ENCODE measurements around the gene APBB1IP. TPM values are rescaled to one million over a fixed set of nuclear protein-coding genes. Genes with fewer than 3 reads are reported as not detected.
A peak's percentile ranks its signal among the peaks of the same experiment; 100 is the strongest.
"Not testable (repeated sequence)": the region's sequence is repeated elsewhere in the genome, so short reads cannot be mapped to it uniquely, and the experiment has no call there.

The APBB1IP gene
- total RNA-seq, 1 experiment from 2014 or later, result 34.7 TPM

DNA sequence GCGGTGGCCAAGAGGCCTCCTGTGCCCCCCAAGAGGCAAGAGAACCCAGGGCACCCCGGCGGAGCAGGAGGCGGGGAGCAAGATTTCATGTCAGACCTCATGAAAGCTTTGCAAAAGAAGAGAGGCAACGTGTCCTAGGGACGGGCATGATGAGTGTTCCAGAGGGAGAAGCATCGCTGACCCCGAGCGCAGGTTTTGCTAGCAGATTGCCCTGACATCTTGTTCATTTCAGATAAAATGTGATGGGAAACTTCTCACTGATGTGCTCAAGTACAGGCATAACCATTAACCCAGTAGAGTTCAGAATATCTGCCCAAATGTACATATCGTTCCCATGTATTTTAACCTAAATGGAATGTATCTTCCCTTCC, 129.2 kb downstream of the APBB1IP start:
- Histone ChIP-seq H3K4me1 (ENCODE audit: low read length) (no peaks in the 10 kb centered on the region), H2AFZ (ENCODE audit: low read length) (no peak overlapping the region), H3K9me3 (ENCODE audit: low read length) (peaks cover 4% of the 10 kb centered on the region; the same call in 1 of the 2 replicates), H3K9me2 (replicated peaks; ENCODE audit: insufficient read depth, low read length) (no peaks in the 10 kb centered on the region), H3K9ac (ENCODE audit: low read length) (no peak overlapping the region), H3K36me3 (ENCODE audit: insufficient read depth, low read length) (peaks cover 78% of the 10 kb centered on the region), H3K27ac (ENCODE audit: low read length) (no peak overlapping the region), H3K27me3 (ENCODE audit: low read length) (no peaks in the 10 kb centered on the region), H3K79me2 (ENCODE audit: low read length) (no peaks in the 10 kb centered on the region; the same call in 1 of the 2 replicates), H3K4me3 (ENCODE audit: low read length) (no peak overlapping the region), H3K4me2 (ENCODE audit: low read depth, low read length, poor library complexity, severe bottlenecking) (no peak overlapping the region), H4K20me1 (ENCODE audit: insufficient read depth, low read depth, low read length) (no peaks in the 10 kb centered on the region)
- no peak for DNase-seq

- Histone ChIP-seq H2AFZ (ENCODE audit: low read length) (no peak overlapping the region), H3K36me3 (ENCODE audit: insufficient read depth, low read length) (peaks cover 53% of the 10 kb centered on the region), H3K9ac (ENCODE audit: low read length) (no peak overlapping the region), H3K4me3 (ENCODE audit: low read length) (no peak overlapping the region), H3K27me3 (ENCODE audit: low read length) (no peaks in the 10 kb centered on the region), H3K9me3 (ENCODE audit: low read length) (peaks cover 4% of the 10 kb centered on the region; the same call in 1 of the 2 replicates), H4K20me1 (ENCODE audit: insufficient read depth, low read depth, low read length) (no peaks in the 10 kb centered on the region), H3K9me2 (replicated peaks; ENCODE audit: insufficient read depth, low read length) (no peaks in the 10 kb centered on the region), H3K79me2 (ENCODE audit: low read length) (no peaks in the 10 kb centered on the region; the same call in 1 of the 2 replicates), H3K4me1 (ENCODE audit: low read length) (no peaks in the 10 kb centered on the region), H3K4me2 (ENCODE audit: low read depth, low read length, poor library complexity, severe bottlenecking) (no peak overlapping the region), H3K27ac (ENCODE audit: low read length) (no peak overlapping the region)
- no peak for DNase-seq
Observed at GRCh38 chr10:26571655-26572054, 133.5 kb downstream of the APBB1IP start.

- Histone ChIP-seq H3K4me2 (ENCODE audit: low read depth, low read length, poor library complexity, severe bottlenecking) (no peak overlapping the region), H3K9me2 (replicated peaks; ENCODE audit: insufficient read depth, low read length) (no peaks in the 10 kb centered on the region), H3K9me3 (ENCODE audit: low read length) (peaks cover 4% of the 10 kb centered on the region; the same call in 1 of the 2 replicates), H3K4me1 (ENCODE audit: low read length) (no peaks in the 10 kb centered on the region), H2AFZ (ENCODE audit: low read length) (no peak overlapping the region), H3K4me3 (ENCODE audit: low read length) (no peak overlapping the region), H3K9ac (ENCODE audit: low read length) (no peak overlapping the region), H3K36me3 (ENCODE audit: insufficient read depth, low read length) (peaks cover 39% of the 10 kb centered on the region), H3K79me2 (ENCODE audit: low read length) (no peaks in the 10 kb centered on the region; the same call in 1 of the 2 replicates), H4K20me1 (ENCODE audit: insufficient read depth, low read depth, low read length) (no peaks in the 10 kb centered on the region), H3K27me3 (ENCODE audit: low read length) (no peaks in the 10 kb centered on the region), H3K27ac (ENCODE audit: low read length) (no peak overlapping the region)
- DNase-seq, result no peak
Observed at GRCh38 chr10:26573674-26574073, 135.5 kb downstream of the APBB1IP start.

GRCh38 chr10:26574783-26575182, 136.6 kb downstream of the APBB1IP start:
- no peaks in the 10 kb centered on the region for H4K20me1 ChIP-seq (ENCODE audit: insufficient read depth, low read depth, low read length)
- no peak overlapping the region for H2AFZ ChIP-seq (ENCODE audit: low read length)
- peaks cover 32% of the 10 kb centered on the region for H3K36me3 ChIP-seq (ENCODE audit: insufficient read depth, low read length)
- H3K4me1 ChIP-seq (ENCODE audit: low read length), result no peaks in the 10 kb centered on the region
- no peaks in the 10 kb centered on the region for H3K27me3 ChIP-seq (ENCODE audit: low read length)
- H3K4me2 ChIP-seq (ENCODE audit: low read depth, low read length, poor library complexity, severe bottlenecking), result no peak overlapping the region
- peaks cover 4% of the 10 kb centered on the region; the same call in 1 of the 2 replicates for H3K9me3 ChIP-seq (ENCODE audit: low read length)
- no peaks in the 10 kb centered on the region; the same call in 1 of the 2 replicates for H3K79me2 ChIP-seq (ENCODE audit: low read length)
- no peak overlapping the region for H3K9ac ChIP-seq (ENCODE audit: low read length)
- DNase-seq, result peak; percentile 59
- H3K9me2 ChIP-seq (replicated peaks; ENCODE audit: insufficient read depth, low read length), result no peaks in the 10 kb centered on the region
- no peak overlapping the region for H3K27ac ChIP-seq (ENCODE audit: low read length)
- no peak overlapping the region for H3K4me3 ChIP-seq (ENCODE audit: low read length)

GRCh38 chr10:26578371-26578770, 140.2 kb downstream of the APBB1IP start:
- H3K4me2 ChIP-seq (ENCODE audit: low read depth, low read length, poor library complexity, severe bottlenecking); H3K27ac ChIP-seq (ENCODE audit: low read length); H2AFZ ChIP-seq (ENCODE audit: low read length); H3K4me3 ChIP-seq (ENCODE audit: low read length); H3K9me2 ChIP-seq (replicated peaks; ENCODE audit: insufficient read depth, low read length); H3K9ac ChIP-seq (ENCODE audit: low read length); H3K4me1 ChIP-seq (ENCODE audit: low read length); H4K20me1 ChIP-seq (ENCODE audit: insufficient read depth, low read depth, low read length); H3K36me3 ChIP-seq (ENCODE audit: insufficient read depth, low read length); H3K9me3 ChIP-seq (ENCODE audit: low read length); H3K27me3 ChIP-seq (ENCODE audit: low read length); DNase-seq; H3K79me2 ChIP-seq (ENCODE audit: low read length): not testable (repeated sequence)

DNA sequence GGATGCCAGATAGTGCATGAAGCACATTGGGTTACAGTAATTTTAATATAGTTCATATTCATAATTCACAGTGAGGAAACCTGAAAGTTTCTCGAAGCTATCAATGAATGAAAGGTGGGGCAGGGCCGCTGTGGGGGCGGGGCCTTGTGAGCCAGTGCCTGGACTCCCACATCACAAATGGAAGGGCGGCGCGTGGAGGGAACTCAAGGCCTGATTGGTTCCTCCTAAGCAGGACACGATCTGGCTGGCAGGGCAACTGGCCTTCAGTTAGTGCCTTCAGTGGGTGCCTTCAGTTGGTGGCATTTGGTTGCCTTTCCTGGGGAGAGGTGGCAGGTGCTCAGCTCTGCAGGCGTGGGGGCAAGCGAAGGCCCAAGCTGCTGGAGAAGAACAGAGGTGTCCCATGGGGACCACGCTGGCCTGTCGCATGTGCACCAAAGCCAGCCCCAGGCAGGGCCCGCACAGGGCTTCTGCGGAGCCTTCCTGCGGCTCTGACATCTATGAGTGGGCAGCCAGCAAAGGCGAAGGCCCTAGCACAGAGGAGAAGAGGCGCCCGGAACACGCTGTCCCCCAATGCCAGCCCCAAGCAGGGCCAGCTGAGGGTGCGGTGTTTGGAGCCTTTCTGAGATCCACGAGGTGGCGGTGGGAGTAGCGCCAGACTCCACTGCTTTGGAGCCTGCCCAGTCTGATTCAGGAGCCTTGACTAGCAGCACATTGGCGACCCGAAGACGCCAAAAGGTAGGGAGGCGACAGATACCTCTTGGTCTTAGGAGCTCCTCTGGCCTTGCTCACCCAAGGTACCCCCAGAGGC, 141.3 kb downstream of the APBB1IP start:
- no peaks in the 10 kb centered on the region for H3K36me3 ChIP-seq (ENCODE audit: insufficient read depth, low read length)
- no peak overlapping the region for H2AFZ ChIP-seq (ENCODE audit: low read length)
- H3K79me2 ChIP-seq (ENCODE audit: low read length), result no peaks in the 10 kb centered on the region
- H3K4me3 ChIP-seq (ENCODE audit: low read length), result no peak overlapping the region
- no peak overlapping the region for H3K4me2 ChIP-seq (ENCODE audit: low read depth, low read length, poor library complexity, severe bottlenecking)
- no peak for DNase-seq
- no peaks in the 10 kb centered on the region for H3K27me3 ChIP-seq (ENCODE audit: low read length)
- H3K27ac ChIP-seq (ENCODE audit: low read length), result no peak overlapping the region
- no peak overlapping the region for H3K9ac ChIP-seq (ENCODE audit: low read length)
- no peaks in the 10 kb centered on the region for H4K20me1 ChIP-seq (ENCODE audit: insufficient read depth, low read depth, low read length)
- no peaks in the 10 kb centered on the region for H3K9me2 ChIP-seq (replicated peaks; ENCODE audit: insufficient read depth, low read length)
- no peaks in the 10 kb centered on the region for H3K9me3 ChIP-seq (ENCODE audit: low read length)
- H3K4me1 ChIP-seq (ENCODE audit: low read length), result no peaks in the 10 kb centered on the region

- no peaks in the 10 kb centered on the region for H3K4me1 ChIP-seq (ENCODE audit: low read length)
- no peaks in the 10 kb centered on the region for H3K9me3 ChIP-seq (ENCODE audit: low read length)
- no peak overlapping the region for H3K27ac ChIP-seq (ENCODE audit: low read length)
- DNase-seq, result no peak
- H3K36me3 ChIP-seq (ENCODE audit: insufficient read depth, low read length), result no peaks in the 10 kb centered on the region
- no peaks in the 10 kb centered on the region for H3K9me2 ChIP-seq (replicated peaks; ENCODE audit: insufficient read depth, low read length)
- H3K27me3 ChIP-seq (ENCODE audit: low read length), result no peaks in the 10 kb centered on the region
- no peak overlapping the region for H3K4me3 ChIP-seq (ENCODE audit: low read length)
- no peak overlapping the region for H3K9ac ChIP-seq (ENCODE audit: low read length)
- no peaks in the 10 kb centered on the region for H3K79me2 ChIP-seq (ENCODE audit: low read length)
- no peak overlapping the region for H3K4me2 ChIP-seq (ENCODE audit: low read depth, low read length, poor library complexity, severe bottlenecking)
- no peak overlapping the region for H2AFZ ChIP-seq (ENCODE audit: low read length)
- no peaks in the 10 kb centered on the region for H4K20me1 ChIP-seq (ENCODE audit: insufficient read depth, low read depth, low read length)
Observed at GRCh38 chr10:26586211-26586610, 148.1 kb downstream of the APBB1IP start.

- H2AFZ ChIP-seq (ENCODE audit: low read length), result no peak overlapping the region
- no peaks in the 10 kb centered on the region for H3K4me1 ChIP-seq (ENCODE audit: low read length)
- no peak overlapping the region for H3K9ac ChIP-seq (ENCODE audit: low read length)
- no peak overlapping the region for H3K4me2 ChIP-seq (ENCODE audit: low read depth, low read length, poor library complexity, severe bottlenecking)
- H3K79me2 ChIP-seq (ENCODE audit: low read length), result no peaks in the 10 kb centered on the region
- no peaks in the 10 kb centered on the region for H3K27me3 ChIP-seq (ENCODE audit: low read length)
- no peak for DNase-seq
- H3K9me3 ChIP-seq (ENCODE audit: low read length), result no peaks in the 10 kb centered on the region
- H4K20me1 ChIP-seq (ENCODE audit: insufficient read depth, low read depth, low read length), result no peaks in the 10 kb centered on the region
- H3K4me3 ChIP-seq (ENCODE audit: low read length), result no peak overlapping the region
- H3K27ac ChIP-seq (ENCODE audit: low read length), result no peak overlapping the region
- no peaks in the 10 kb centered on the region for H3K36me3 ChIP-seq (ENCODE audit: insufficient read depth, low read length)
- no peaks in the 10 kb centered on the region for H3K9me2 ChIP-seq (replicated peaks; ENCODE audit: insufficient read depth, low read length)
Observed at GRCh38 chr10:26588611-26589010, 150.5 kb downstream of the APBB1IP start.

Data from Karpas-422 (cell line).